B cell (primary cell): ENCODE data around the gene AOPEP. TPM values are rescaled to one million over a fixed set of nuclear protein-coding genes. Genes with fewer than 3 reads are reported as not detected.

ENCODE experiments used
- ATAC-seq: fragments of 200-7000 bp; cut with Tn5 transposase; one replicate; pipeline ENCODE4 v1.10.0; 2021; ENCODE audit warnings: low read depth, mild to moderate bottlenecking, moderate number of reproducible peaks, moderate library complexity
- CTCF ChIA-PET: fragments of 350-600 bp; sonication (Branson Sonifier 250); formaldehyde crosslinking; loops from one replicate; lab custom pipeline; 2021; ENCODE audit warnings: antibody characterized with exemption, inconsistent platforms; lab: Charles Lee
- POLR2A ChIA-PET: fragments of 350-600 bp; sonication (Branson Sonifier 250); formaldehyde crosslinking; loops from one replicate; lab custom pipeline; 2021; ENCODE audit warnings: antibody characterized with exemption; lab: Charles Lee
- DNase-seq: peaks from one replicate; pipeline ENCODE4 v3.0.0; 2013
- H2AFZ ChIP-seq: 2 replicates; pipeline ENCODE4 v1.6.1; 2012; ENCODE audit warnings: mild to moderate bottlenecking, low read depth, low read length; ENCODE audit not compliant: insufficient read depth, poor library complexity, severe bottlenecking
- H3K27ac ChIP-seq, 2 donors: 1 replicate in 1 of 2; 2 replicates in 1 of 2; pipeline ENCODE4 v1.5.1; 2012 to 2013; ENCODE audit warnings: low read length in 2 of 2, mild to moderate bottlenecking in 2 of 2, moderate library complexity in 1 of 2
- H3K27me3 ChIP-seq, 4 experiments: fragments of 200-600 bp in 1 of 4; sonication (generic) in 1 of 4; replicated peaks in 1 of 4; 1 replicate in 2 of 4; 2 replicates in 2 of 4; pipeline versions ENCODE4 v1.6.1 to v1.7.0; 2013 to 2016; ENCODE audit warnings: low read length in 3 of 4, mild to moderate bottlenecking in 2 of 4, mixed read lengths in 1 of 4, moderate library complexity in 1 of 4; ENCODE audit not compliant: insufficient read depth in 4 of 4, control insufficient read depth in 3 of 4; ENCODE audit errors: control extremely low read depth in 1 of 4
- H3K36me3 ChIP-seq, 2 experiments: replicated peaks in 1 of 2; 1 replicate in 1 of 2; 2 replicates in 1 of 2; pipeline versions ENCODE4 v1.6.1 to v1.7.1; 2013; ENCODE audit warnings: low read length in 1 of 2; ENCODE audit not compliant: insufficient read depth in 2 of 2, control insufficient read depth in 1 of 2; ENCODE audit errors: control extremely low read depth in 1 of 2, extremely low read depth in 1 of 2
- H3K4me1 ChIP-seq, 2 donors: fragments of 200-600 bp in 1 of 2; sonication (generic) in 1 of 2; 1 replicate in 1 of 2; 2 replicates in 1 of 2; pipeline versions ENCODE4 v1.5.1 to v1.6.1; 2013 to 2017; ENCODE audit warnings: low read length in 2 of 2; ENCODE audit not compliant: control insufficient read depth in 2 of 2, insufficient read depth in 2 of 2
- H3K4me2 ChIP-seq: replicated peaks from 2 replicates; pipeline ENCODE3; 2012; ENCODE audit warnings: mild to moderate bottlenecking, low read depth, low read length; ENCODE audit not compliant: poor library complexity, severe bottlenecking
- H3K4me3 ChIP-seq, 5 experiments: fragments of 200-600 bp in 1 of 5; sonication (generic) in 1 of 5; 1 replicate in 3 of 5; 2 replicates in 2 of 5; pipeline versions ENCODE4 v1.5.1 to v1.7.0; 2011 to 2016; ENCODE audit warnings: low read length in 4 of 5, mild to moderate bottlenecking in 4 of 5, low read depth in 2 of 5, control low read depth in 1 of 5, moderate library complexity in 1 of 5; ENCODE audit not compliant: insufficient read depth in 1 of 5; ENCODE audit errors: control extremely low read depth in 1 of 5, extremely low read depth in 1 of 5
- H3K79me2 ChIP-seq: fragments of 200-600 bp; sonication (generic); one replicate; pipeline ENCODE4 v1.6.0; 2016; ENCODE audit warnings: low read length; ENCODE audit not compliant: control insufficient read depth, insufficient read depth
- H3K9ac ChIP-seq: fragments of 200-600 bp; sonication (generic); 2 replicates; pipeline ENCODE4 v1.6.1; 2017; ENCODE audit warnings: mild to moderate bottlenecking, low read length, moderate library complexity
- H3K9me3 ChIP-seq, 3 donors: one replicate each; pipeline versions ENCODE4 v1.6.1 to v1.7.1; 2013; ENCODE audit warnings: low read length in 2 of 3; ENCODE audit not compliant: control insufficient read depth in 2 of 3, insufficient read depth in 1 of 3; ENCODE audit errors: control extremely low read depth in 1 of 3
- H4K20me1 ChIP-seq: 2 replicates; pipeline ENCODE4 v1.6.0; 2012; ENCODE audit warnings: mild to moderate bottlenecking, low read length; ENCODE audit not compliant: insufficient read depth, control insufficient read depth, poor library complexity, severe bottlenecking
- H3K27ac Mint-ChIP-seq: one replicate; pipeline ENCODE4 v1.8.0; 2021; ENCODE audit warnings: mixed read lengths
- H3K27me3 Mint-ChIP-seq: one replicate; pipeline ENCODE4 v1.8.0; 2021; ENCODE audit warnings: mixed read lengths
- H3K4me1 Mint-ChIP-seq: one replicate; pipeline ENCODE4 v1.8.0; 2021; ENCODE audit warnings: mixed read lengths
- H3K4me3 Mint-ChIP-seq: one replicate; pipeline ENCODE4 v1.8.0; 2021; ENCODE audit warnings: mixed read lengths
- H3K9me3 Mint-ChIP-seq: one replicate; pipeline ENCODE4 v1.8.0; 2022; ENCODE audit warnings: mixed read lengths; ENCODE audit not compliant: insufficient read depth
- EZH2 ChIP-seq: IDR thresholded peaks from 2 replicates; pipeline ENCODE4 v1.6.1; 2012; ENCODE audit warnings: borderline replicate concordance, low read depth, mild to moderate bottlenecking, moderate library complexity, low read length; ENCODE audit not compliant: insufficient read depth, poor library complexity, severe bottlenecking
- WGBS: methylation state at CpG from one replicate; pipeline ENCODE4 v1.1.5; 2013; ENCODE audit warnings: missing lambda C conversion rate; ENCODE audit not compliant: insufficient coverage; 5-methylcytosine and 5-hydroxymethylcytosine counted together
- intact Hi-C: fragments of 100-400 bp; cut with micrococcal nuclease; formaldehyde crosslinking; loops from one replicate; pipeline ENCODE4 v1.10.0; 2022
- polyA plus RNA-seq: library from polyadenylated mRNA; depleted of rRNA; stranded (reverse); fragments of >200 nt; gene quantifications from 2 replicates; pipeline ENCODE4 v1.2.3, GENCODE V29; 2012
- total RNA-seq, 2 donors: library from RNA; stranded (reverse); fragments of 120-200 nt in 1 of 2; gene quantifications; 1 replicate in 1 of 2; 2 replicates in 1 of 2; pipeline versions ENCODE4 v1.2.3 to v1.2.4, GENCODE V29; 2013 to 2022
- TF ChIP-seq, protein P1 (sequence below): fragments of 200-600 bp; IDR thresholded peaks from one replicate; pipeline ENCODE4 v1.8.0; 2022; ENCODE audit warnings: antibody characterized with exemption, mild to moderate bottlenecking

Gene AOPEP
- total and polyA plus RNA-seq, 2 donors (not counting 1 experiment from before 2014, with no cell fraction given), result 5.1 to 35.8 TPM

DNA sequence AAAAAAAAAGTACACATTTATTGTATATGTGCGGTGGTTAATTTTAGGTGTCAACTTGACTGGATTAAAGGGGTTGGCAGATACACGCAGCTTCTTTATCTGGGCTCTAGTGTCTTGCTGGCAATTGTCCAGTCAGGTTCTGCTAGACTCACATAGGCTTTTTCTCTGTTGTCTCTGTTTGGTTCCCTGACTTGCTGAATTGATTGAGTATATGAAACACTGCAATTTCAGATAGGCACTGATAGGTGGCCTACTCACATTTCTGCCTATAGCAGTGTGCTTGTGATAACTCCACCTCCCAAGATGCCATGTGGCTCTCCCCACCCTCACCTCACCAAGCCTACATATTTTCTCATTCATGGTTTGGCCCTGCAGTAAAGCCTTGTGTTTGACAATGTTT, 52.5 kb downstream of the AOPEP start:
- Mint-ChIP-seq H3K4me1 (peaks cover 7% of the 10 kb centered on the region), H3K27ac (no peak overlapping the region), H3K4me3 (no peak overlapping the region), H3K9me3 (no peaks in the 10 kb centered on the region), H3K27me3 (no peaks in the 10 kb centered on the region)
- TF ChIP-seq, protein P1, sequence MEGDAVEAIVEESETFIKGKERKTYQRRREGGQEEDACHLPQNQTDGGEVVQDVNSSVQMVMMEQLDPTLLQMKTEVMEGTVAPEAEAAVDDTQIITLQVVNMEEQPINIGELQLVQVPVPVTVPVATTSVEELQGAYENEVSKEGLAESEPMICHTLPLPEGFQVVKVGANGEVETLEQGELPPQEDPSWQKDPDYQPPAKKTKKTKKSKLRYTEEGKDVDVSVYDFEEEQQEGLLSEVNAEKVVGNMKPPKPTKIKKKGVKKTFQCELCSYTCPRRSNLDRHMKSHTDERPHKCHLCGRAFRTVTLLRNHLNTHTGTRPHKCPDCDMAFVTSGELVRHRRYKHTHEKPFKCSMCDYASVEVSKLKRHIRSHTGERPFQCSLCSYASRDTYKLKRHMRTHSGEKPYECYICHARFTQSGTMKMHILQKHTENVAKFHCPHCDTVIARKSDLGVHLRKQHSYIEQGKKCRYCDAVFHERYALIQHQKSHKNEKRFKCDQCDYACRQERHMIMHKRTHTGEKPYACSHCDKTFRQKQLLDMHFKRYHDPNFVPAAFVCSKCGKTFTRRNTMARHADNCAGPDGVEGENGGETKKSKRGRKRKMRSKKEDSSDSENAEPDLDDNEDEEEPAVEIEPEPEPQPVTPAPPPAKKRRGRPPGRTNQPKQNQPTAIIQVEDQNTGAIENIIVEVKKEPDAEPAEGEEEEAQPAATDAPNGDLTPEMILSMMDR, result no peak
- no peak for TF ChIP-seq EZH2
- no peak overlapping the region for H2AFZ ChIP-seq
- H4K20me1 ChIP-seq, result no peaks in the 10 kb centered on the region
- no peak for ATAC-seq
- H3K4me2 ChIP-seq, result no peak overlapping the region
- no peak for DNase-seq
- intact Hi-C loops, result no loop called here
- H3K4me3 ChIP-seq, result no peak overlapping the region
- H3K27me3 ChIP-seq, result no peaks in the 10 kb centered on the region
- ChIA-PET POLR2A (no interaction called here), CTCF (no interaction called here)
- H3K9ac ChIP-seq, result no peak overlapping the region
- no peaks in the 10 kb centered on the region for H3K36me3 ChIP-seq
- H3K79me2 ChIP-seq, result no peaks in the 10 kb centered on the region
- no peaks in the 10 kb centered on the region for H3K4me1 ChIP-seq
- 100% methylated on average over 2 of the region's 2 CpGs for WGBS
- H3K27ac ChIP-seq, result no peak overlapping the region
- no peaks in the 10 kb centered on the region for H3K9me3 ChIP-seq

DNA sequence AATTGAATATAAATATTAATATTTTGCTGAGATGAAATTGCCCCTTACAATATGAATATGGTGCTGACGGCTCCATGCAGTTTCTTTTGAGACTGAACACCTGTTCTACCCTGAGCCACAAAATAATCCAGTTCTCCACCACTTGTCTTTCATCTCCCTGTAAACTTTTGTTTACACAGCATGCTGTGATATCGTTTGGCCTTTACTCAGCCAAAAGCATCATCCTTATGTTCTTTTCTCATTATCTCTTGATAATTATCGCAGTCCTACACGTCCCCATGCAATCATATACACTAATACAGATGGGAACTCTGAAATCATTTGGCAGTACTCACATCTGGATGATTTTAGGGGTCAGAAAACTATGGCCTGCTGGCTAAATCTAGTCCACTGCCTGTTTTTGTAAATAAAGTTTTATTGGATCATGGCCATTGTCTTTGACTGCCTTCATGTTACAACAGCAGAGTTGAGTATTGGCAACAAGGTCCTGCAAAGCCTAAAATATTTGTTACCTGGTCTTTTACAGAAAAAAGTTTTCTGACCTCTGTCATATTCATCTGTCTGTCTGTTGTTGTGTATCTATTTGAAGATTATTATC, 53.3 kb downstream of the AOPEP start:
- Histone ChIP-seq H4K20me1 (no peaks in the 10 kb centered on the region), H3K4me2 (no peak overlapping the region), H3K4me3 (no peak overlapping the region), H3K9ac (no peak overlapping the region), H3K36me3 (no peaks in the 10 kb centered on the region), H3K79me2 (no peaks in the 10 kb centered on the region), H3K4me1 (no peaks in the 10 kb centered on the region), H3K9me3 (no peaks in the 10 kb centered on the region), H2AFZ (no peak overlapping the region), H3K27ac (no peak overlapping the region), H3K27me3 (no peaks in the 10 kb centered on the region)
- POLR2A ChIA-PET, result no interaction called here
- CTCF ChIA-PET, result interaction anchor here (1.2 to 6.2 kb wide), 4 partner anchors 99 to 351 kb away, joined by 6 to 72 read pairs (median 11); no protein-coding TSS in a partner anchor
- Mint-ChIP-seq H3K27me3 (no peaks in the 10 kb centered on the region), H3K9me3 (no peaks in the 10 kb centered on the region), H3K4me3 (no peak overlapping the region), H3K27ac (no peak overlapping the region), H3K4me1 (peaks cover 7% of the 10 kb centered on the region)
- TF ChIP-seq, protein P1, result no peak
- TF ChIP-seq EZH2, result no peak
- DNase-seq (no peak), ATAC-seq (no peak)
- 90% methylated on average over 2 of the region's 4 CpGs for whole genome bisulfite sequencing
- intact Hi-C loops, result no loop called here
